HCT116 (cell line): ENCODE data around the gene PPDPF. TPM values are rescaled to one million over a fixed set of nuclear protein-coding genes. Genes with fewer than 3 reads are reported as not detected.

ENCODE experiments used
- ATAC-seq: fragments of 200-7000 bp; cut with Tn5 transposase; 2 replicates; pipeline ENCODE4 v1.9.1; 2020; ENCODE audit warnings: mild to moderate bottlenecking, moderate library complexity
- BruUV-seq: library from RNA; stranded (reverse); fragments of 400-500 nt; replicated peaks from 2 replicates; lab custom pipeline; 2021; lab: Mats Ljungman, UMichigan
- CTCF ChIA-PET: fragments of 300-600 bp; sonication (Branson Sonifier 250); formaldehyde crosslinking; loops from one replicate; lab custom pipeline; 2021; ENCODE audit warnings: antibody characterized with exemption; lab: Charles Lee
- POLR2A ChIA-PET: fragments of 300-600, 350-600 bp; sonication (Branson Sonifier 250); formaldehyde crosslinking; loops from one replicate; lab custom pipeline; 2021; ENCODE audit warnings: antibody characterized with exemption; lab: Charles Lee
- RAD21 ChIA-PET, 2 experiments: fragments of 300-600 bp; sonication (Branson Sonifier 250); formaldehyde crosslinking; loops; one replicate each; lab custom pipeline; 2023; ENCODE audit warnings: low total read pairs in 2 of 2; ENCODE audit not compliant: uncharacterized antibody in 2 of 2, unreplicated experiment in 2 of 2, low non-redundant PET in 1 of 2; lab: Charles Lee
- DNase-seq: peaks from one replicate; pipeline ENCODE4 v3.0.0-alpha.2; 2010; ENCODE audit warnings: low read depth, low spot score
- H2AFZ ChIP-seq: fragments of 200-600 bp; shearing (Covaris generic), sonication (generic); 2 replicates; pipeline ENCODE4 v1.6.1; 2017; ENCODE audit warnings: low read depth, mixed run types, mixed read lengths, antibody characterized with exemption, low read length; ENCODE audit not compliant: poor library complexity, severe bottlenecking
- H3K27ac ChIP-seq: 2 replicates; pipeline ENCODE4 v1.5.1; 2012; ENCODE audit warnings: low read depth, low read length
- H3K27me3 ChIP-seq: fragments of 200-600 bp; sonication (generic); 2 replicates; pipeline ENCODE4 v1.6.1; 2016; ENCODE audit warnings: mixed run types, low read length, mixed read lengths; ENCODE audit not compliant: insufficient read depth
- H3K36me3 ChIP-seq, 2 experiments: fragments of 200-500 bp in 1 of 2; fragments of 200-600 bp in 1 of 2; sonication (Bioruptor generic) in 1 of 2; sonication (generic) in 1 of 2; 2 replicates each; pipeline versions ENCODE4 v1.5.1 to v1.6.1; 2014 to 2016; ENCODE audit warnings: low read length in 2 of 2, inconsistent platforms in 1 of 2, mixed read lengths in 1 of 2, mixed run types in 1 of 2; ENCODE audit not compliant: insufficient read depth in 2 of 2, control insufficient read depth in 1 of 2
- H3K4me1 ChIP-seq, 2 experiments: fragments of 200-600 bp in 1 of 2; sonication (generic) in 1 of 2; 2 replicates each; pipeline versions ENCODE4 v1.5.1 to v1.6.1; 2012 to 2017; ENCODE audit warnings: low read length in 2 of 2, inconsistent platforms in 1 of 2, mild to moderate bottlenecking in 1 of 2, mixed read lengths in 1 of 2, mixed run types in 1 of 2, moderate library complexity in 1 of 2; ENCODE audit not compliant: insufficient read depth in 2 of 2, control insufficient read depth in 1 of 2
- H3K4me2 ChIP-seq: fragments of 200-600 bp; sonication (generic); 2 replicates; pipeline ENCODE4 v1.6.1; 2017; ENCODE audit warnings: mixed run types, low read length, mixed read lengths
- H3K4me3 ChIP-seq, 2 experiments: fragments of 200-600 bp in 1 of 2; sonication (generic) in 1 of 2; replicated peaks in 1 of 2; 2 replicates each; pipeline ENCODE4 v1.5.1; 2011 to 2016; ENCODE audit warnings: low read length in 2 of 2, control low read depth in 1 of 2, low read depth in 1 of 2, mild to moderate bottlenecking in 1 of 2, mixed read lengths in 1 of 2, mixed run types in 1 of 2
- H3K79me2 ChIP-seq: fragments of 200-600 bp; sonication (generic); 2 replicates; pipeline ENCODE4 v1.6.1; 2017; ENCODE audit warnings: mild to moderate bottlenecking, mixed run types, low read length, moderate library complexity, mixed read lengths; ENCODE audit not compliant: insufficient read depth
- H3K9ac ChIP-seq: fragments of 200-600 bp; sonication (generic); 2 replicates; pipeline ENCODE4 v1.6.1; 2016; ENCODE audit warnings: low read length, mixed read lengths
- H3K9me2 ChIP-seq: fragments of 200-600 bp; sonication (generic), shearing (Covaris generic); 2 replicates; pipeline ENCODE4 v1.6.1; 2017; ENCODE audit warnings: mixed run types, mild to moderate bottlenecking, moderate library complexity; ENCODE audit not compliant: insufficient read depth
- H3K9me3 ChIP-seq, 2 experiments: fragments of 200-500 bp in 1 of 2; fragments of 200-600 bp in 1 of 2; sonication (Bioruptor generic) in 1 of 2; sonication (generic) in 1 of 2; 2 replicates each; pipeline ENCODE4 v1.6.1; 2014 to 2017; ENCODE audit warnings: low read length in 2 of 2, mixed read lengths in 2 of 2, inconsistent platforms in 1 of 2, low read depth in 1 of 2, mild to moderate bottlenecking in 1 of 2, mixed run types in 1 of 2, moderate library complexity in 1 of 2; ENCODE audit not compliant: control insufficient read depth in 1 of 2, insufficient read depth in 1 of 2
- H4K20me1 ChIP-seq: fragments of 200-600 bp; sonication (generic), shearing (Covaris generic); 2 replicates; pipeline ENCODE4 v1.6.1; 2017; ENCODE audit warnings: mixed run types, mild to moderate bottlenecking, moderate library complexity; ENCODE audit not compliant: insufficient read depth
- CEBPB ChIP-seq: IDR thresholded peaks from 2 replicates; pipeline ENCODE4 v1.6.1; 2012; ENCODE audit warnings: low read depth
- EGR1 ChIP-seq: IDR thresholded peaks from 2 replicates; pipeline ENCODE4 v1.6.1; 2012; ENCODE audit warnings: low read depth
- EZH2phosphoT487 ChIP-seq: fragments of 200-600 bp; IDR thresholded peaks from 2 replicates; pipeline ENCODE4 v1.6.1; 2018; ENCODE audit warnings: antibody characterized with exemption, borderline replicate concordance
- JUND ChIP-seq: IDR thresholded peaks from 2 replicates; pipeline ENCODE4 v1.6.1; 2012
- POLR2A ChIP-seq: IDR thresholded peaks from 2 replicates; pipeline ENCODE4 v1.7.0; 2011; ENCODE audit warnings: borderline replicate concordance; ENCODE audit not compliant: insufficient read depth, insufficient read length; ENCODE audit errors: extremely low read depth
- POLR2AphosphoS5 ChIP-seq: IDR thresholded peaks from 2 replicates; pipeline ENCODE4 v1.6.1; 2011; ENCODE audit warnings: mild to moderate bottlenecking, low read depth, low read length, moderate library complexity
- RAD21 ChIP-seq: IDR thresholded peaks from 2 replicates; pipeline ENCODE4 v1.6.1; 2012; ENCODE audit warnings: low read depth, mild to moderate bottlenecking
- SP1 ChIP-seq: IDR thresholded peaks from 2 replicates; pipeline ENCODE4 v1.6.1; 2012; ENCODE audit warnings: low read depth
- TCF7L2 ChIP-seq: IDR thresholded peaks from 2 replicates; pipeline ENCODE4 v1.7.0; 2011; ENCODE audit warnings: borderline replicate concordance, inconsistent platforms; ENCODE audit not compliant: insufficient read depth, insufficient read length; ENCODE audit errors: extremely low read depth
- YY1 ChIP-seq: IDR thresholded peaks from 2 replicates; pipeline ENCODE4 v1.6.1; 2011; ENCODE audit warnings: low read length, low read depth, moderate library complexity, mild to moderate bottlenecking; ENCODE audit not compliant: insufficient replicate concordance; ENCODE audit errors: extremely low read depth
- ZNF274 ChIP-seq: fragments of 200-500 bp; sonication (Bioruptor generic); IDR thresholded peaks from 2 replicates; pipeline ENCODE4 v1.6.1; 2014; ENCODE audit warnings: mild to moderate bottlenecking, low read depth, low read length, inconsistent platforms
- intact Hi-C: fragments of 100-400 bp; cut with micrococcal nuclease; formaldehyde crosslinking; loops from 2 replicates; pipeline ENCODE4 v1.10.0; 2022
- total RNA-seq: library from RNA; stranded (reverse); gene quantifications from one replicate; pipeline ENCODE4 v1.2.1, GENCODE V29; 2021; ENCODE audit not compliant: unreplicated experiment
- TF ChIP-seq, protein P1 (sequence below): IDR thresholded peaks from 2 replicates; pipeline ENCODE4 v1.6.1; 2012; ENCODE audit warnings: low read depth
- TF ChIP-seq, protein P2 (sequence below): IDR thresholded peaks from 2 replicates; pipeline ENCODE4 v1.6.1; 2011; ENCODE audit warnings: mild to moderate bottlenecking, low read length, moderate library complexity; ENCODE audit not compliant: insufficient replicate concordance; ENCODE audit errors: extremely low read depth
- TF ChIP-seq, protein P3 (sequence below), 3 experiments: fragments of 200-600 bp in 1 of 3; sonication (generic) in 1 of 3; IDR thresholded peaks in 2 of 3; conservative IDR thresholded peaks in 1 of 3; 2 replicates each; pipeline ENCODE4 v1.5.1; 2012 to 2017; ENCODE audit warnings: low read depth in 2 of 3, low read length in 2 of 3, antibody characterized with exemption in 1 of 3, borderline replicate concordance in 1 of 3, control low read depth in 1 of 3, mild to moderate bottlenecking in 1 of 3, mixed read lengths in 1 of 3, mixed run types in 1 of 3, moderate library complexity in 1 of 3; ENCODE audit not compliant: insufficient read depth in 1 of 3
- TF ChIP-seq, protein P4 (sequence below): IDR thresholded peaks from 2 replicates; pipeline ENCODE4 v1.6.1; 2012

Gene PPDPF
- total RNA-seq, 1 experiment from 2014 or later = 346 TPM

DNA sequence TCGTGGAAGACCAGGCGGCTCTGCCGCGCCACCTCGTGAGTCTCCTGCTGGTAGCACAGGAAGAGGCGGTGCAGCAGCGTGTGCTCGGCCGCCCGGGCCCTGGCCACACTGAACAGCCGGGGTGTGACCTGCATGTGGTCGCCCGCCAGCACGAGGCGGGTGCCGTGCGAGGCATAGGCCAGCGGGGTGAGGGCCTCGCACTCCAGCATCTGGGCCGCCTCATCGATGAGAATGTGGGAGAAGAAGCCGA is 46.5 kb downstream of the PPDPF start:
- no peak overlapping the region for H3K9ac ChIP-seq
- no TSS peak for BruUV-seq
- ChIA-PET POLR2A (no interaction called here), CTCF (no interaction called here), RAD21 (no interaction called here)
- intact Hi-C loops = no loop called here
- no peaks in the 10 kb centered on the region for H4K20me1 ChIP-seq
- DNase-seq (no peak), ATAC-seq (no peak)
- no peak overlapping the region for H3K4me3 ChIP-seq
- H3K79me2 ChIP-seq = no peaks in the 10 kb centered on the region
- H3K36me3 ChIP-seq = no peaks in the 10 kb centered on the region
- no peak overlapping the region for H2AFZ ChIP-seq
- no peak overlapping the region for H3K27ac ChIP-seq
- no peaks in the 10 kb centered on the region for H3K9me3 ChIP-seq
- H3K4me1 ChIP-seq = no peaks in the 10 kb centered on the region
- no peaks in the 10 kb centered on the region for H3K9me2 ChIP-seq
- H3K4me2 ChIP-seq = no peak overlapping the region
- no peak for TF ChIP-seq JUND
- no peak for TF ChIP-seq POLR2A
- no peak for TF ChIP-seq SP1
- TF ChIP-seq, protein P1, sequence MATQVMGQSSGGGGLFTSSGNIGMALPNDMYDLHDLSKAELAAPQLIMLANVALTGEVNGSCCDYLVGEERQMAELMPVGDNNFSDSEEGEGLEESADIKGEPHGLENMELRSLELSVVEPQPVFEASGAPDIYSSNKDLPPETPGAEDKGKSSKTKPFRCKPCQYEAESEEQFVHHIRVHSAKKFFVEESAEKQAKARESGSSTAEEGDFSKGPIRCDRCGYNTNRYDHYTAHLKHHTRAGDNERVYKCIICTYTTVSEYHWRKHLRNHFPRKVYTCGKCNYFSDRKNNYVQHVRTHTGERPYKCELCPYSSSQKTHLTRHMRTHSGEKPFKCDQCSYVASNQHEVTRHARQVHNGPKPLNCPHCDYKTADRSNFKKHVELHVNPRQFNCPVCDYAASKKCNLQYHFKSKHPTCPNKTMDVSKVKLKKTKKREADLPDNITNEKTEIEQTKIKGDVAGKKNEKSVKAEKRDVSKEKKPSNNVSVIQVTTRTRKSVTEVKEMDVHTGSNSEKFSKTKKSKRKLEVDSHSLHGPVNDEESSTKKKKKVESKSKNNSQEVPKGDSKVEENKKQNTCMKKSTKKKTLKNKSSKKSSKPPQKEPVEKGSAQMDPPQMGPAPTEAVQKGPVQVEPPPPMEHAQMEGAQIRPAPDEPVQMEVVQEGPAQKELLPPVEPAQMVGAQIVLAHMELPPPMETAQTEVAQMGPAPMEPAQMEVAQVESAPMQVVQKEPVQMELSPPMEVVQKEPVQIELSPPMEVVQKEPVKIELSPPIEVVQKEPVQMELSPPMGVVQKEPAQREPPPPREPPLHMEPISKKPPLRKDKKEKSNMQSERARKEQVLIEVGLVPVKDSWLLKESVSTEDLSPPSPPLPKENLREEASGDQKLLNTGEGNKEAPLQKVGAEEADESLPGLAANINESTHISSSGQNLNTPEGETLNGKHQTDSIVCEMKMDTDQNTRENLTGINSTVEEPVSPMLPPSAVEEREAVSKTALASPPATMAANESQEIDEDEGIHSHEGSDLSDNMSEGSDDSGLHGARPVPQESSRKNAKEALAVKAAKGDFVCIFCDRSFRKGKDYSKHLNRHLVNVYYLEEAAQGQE = no peak
- no peak for TF ChIP-seq TCF7L2
- TF ChIP-seq, protein P2, sequence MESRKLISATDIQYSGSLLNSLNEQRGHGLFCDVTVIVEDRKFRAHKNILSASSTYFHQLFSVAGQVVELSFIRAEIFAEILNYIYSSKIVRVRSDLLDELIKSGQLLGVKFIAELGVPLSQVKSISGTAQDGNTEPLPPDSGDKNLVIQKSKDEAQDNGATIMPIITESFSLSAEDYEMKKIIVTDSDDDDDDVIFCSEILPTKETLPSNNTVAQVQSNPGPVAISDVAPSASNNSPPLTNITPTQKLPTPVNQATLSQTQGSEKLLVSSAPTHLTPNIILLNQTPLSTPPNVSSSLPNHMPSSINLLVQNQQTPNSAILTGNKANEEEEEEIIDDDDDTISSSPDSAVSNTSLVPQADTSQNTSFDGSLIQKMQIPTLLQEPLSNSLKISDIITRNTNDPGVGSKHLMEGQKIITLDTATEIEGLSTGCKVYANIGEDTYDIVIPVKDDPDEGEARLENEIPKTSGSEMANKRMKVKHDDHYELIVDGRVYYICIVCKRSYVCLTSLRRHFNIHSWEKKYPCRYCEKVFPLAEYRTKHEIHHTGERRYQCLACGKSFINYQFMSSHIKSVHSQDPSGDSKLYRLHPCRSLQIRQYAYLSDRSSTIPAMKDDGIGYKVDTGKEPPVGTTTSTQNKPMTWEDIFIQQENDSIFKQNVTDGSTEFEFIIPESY = no peak
- TF ChIP-seq POLR2AphosphoS5 = no peak
- no peak for TF ChIP-seq RAD21
- TF ChIP-seq EGR1 = no peak
- TF ChIP-seq CEBPB = no peak
- no peak for TF ChIP-seq YY1
- TF ChIP-seq, protein P3, sequence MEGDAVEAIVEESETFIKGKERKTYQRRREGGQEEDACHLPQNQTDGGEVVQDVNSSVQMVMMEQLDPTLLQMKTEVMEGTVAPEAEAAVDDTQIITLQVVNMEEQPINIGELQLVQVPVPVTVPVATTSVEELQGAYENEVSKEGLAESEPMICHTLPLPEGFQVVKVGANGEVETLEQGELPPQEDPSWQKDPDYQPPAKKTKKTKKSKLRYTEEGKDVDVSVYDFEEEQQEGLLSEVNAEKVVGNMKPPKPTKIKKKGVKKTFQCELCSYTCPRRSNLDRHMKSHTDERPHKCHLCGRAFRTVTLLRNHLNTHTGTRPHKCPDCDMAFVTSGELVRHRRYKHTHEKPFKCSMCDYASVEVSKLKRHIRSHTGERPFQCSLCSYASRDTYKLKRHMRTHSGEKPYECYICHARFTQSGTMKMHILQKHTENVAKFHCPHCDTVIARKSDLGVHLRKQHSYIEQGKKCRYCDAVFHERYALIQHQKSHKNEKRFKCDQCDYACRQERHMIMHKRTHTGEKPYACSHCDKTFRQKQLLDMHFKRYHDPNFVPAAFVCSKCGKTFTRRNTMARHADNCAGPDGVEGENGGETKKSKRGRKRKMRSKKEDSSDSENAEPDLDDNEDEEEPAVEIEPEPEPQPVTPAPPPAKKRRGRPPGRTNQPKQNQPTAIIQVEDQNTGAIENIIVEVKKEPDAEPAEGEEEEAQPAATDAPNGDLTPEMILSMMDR (IDR thresholded peaks at IDR 0.05 in 2 of 3, conservative IDR thresholded peaks at IDR 0.05 in 1 of 3; ENCODE audit: borderline replicate concordance in 1 of 3, insufficient read depth in 1 of 3, low read depth in 2 of 3, low read length in 2 of 3) = no peak
- TF ChIP-seq ZNF274 = no peak
- no peak for TF ChIP-seq EZH2phosphoT487
- TF ChIP-seq, protein P4, sequence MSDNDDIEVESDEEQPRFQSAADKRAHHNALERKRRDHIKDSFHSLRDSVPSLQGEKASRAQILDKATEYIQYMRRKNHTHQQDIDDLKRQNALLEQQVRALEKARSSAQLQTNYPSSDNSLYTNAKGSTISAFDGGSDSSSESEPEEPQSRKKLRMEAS = no peak
- H3K27me3 ChIP-seq = no peaks in the 10 kb centered on the region
